Adipocyte (in vitro differentiated cells): ENCODE data around the gene TOP2A.
"Not testable (repeated sequence)": the region's sequence is repeated elsewhere in the genome, so short reads cannot be mapped to it uniquely, and the experiment has no call there.

Experiments used
- DNase-seq: peaks from one replicate; pipeline ENCODE4 v3.0.0-alpha.2; 2015; ENCODE audit warnings: low read depth
- H3K27me3 ChIP-seq: replicated peaks from 2 replicates; pipeline ENCODE4 v1.7.0; 2013; ENCODE audit warnings: mild to moderate bottlenecking, low read length, moderate library complexity; ENCODE audit not compliant: control insufficient read depth, insufficient read depth
- H3K36me3 ChIP-seq: 2 replicates; pipeline ENCODE4 v1.7.0; 2013; ENCODE audit warnings: low read length, mild to moderate bottlenecking, moderate library complexity; ENCODE audit not compliant: control insufficient read depth, insufficient read depth, severe bottlenecking
- H3K4me1 ChIP-seq: 2 replicates; pipeline ENCODE4 v1.7.0; 2013; ENCODE audit warnings: mild to moderate bottlenecking, low read length, moderate library complexity; ENCODE audit not compliant: control insufficient read depth, insufficient read depth
- H3K4me3 ChIP-seq: 2 replicates; pipeline ENCODE4 v1.7.0; 2013; ENCODE audit warnings: mild to moderate bottlenecking, low read length, moderate library complexity
- H3K9ac ChIP-seq: 2 replicates; pipeline ENCODE4 v1.7.0; 2013; ENCODE audit warnings: mild to moderate bottlenecking, low read length, moderate library complexity
- H3K9me3 ChIP-seq: 2 replicates; pipeline ENCODE4 v1.7.0; 2013; ENCODE audit warnings: mild to moderate bottlenecking, low read length, moderate library complexity; ENCODE audit not compliant: control insufficient read depth

Gene TOP2A

GRCh38 chr17:40372644-40373043, 45.1 kb downstream of the TOP2A start:
- DNase-seq, H3K9ac ChIP-seq, H3K4me3 ChIP-seq, H3K36me3 ChIP-seq, H3K27me3 ChIP-seq, H3K9me3 ChIP-seq: not testable (repeated sequence)
- H3K4me1 ChIP-seq = peaks cover 14% of the 10 kb centered on the region

- DNase-seq = no peak
- H3K4me1 ChIP-seq = peaks cover 14% of the 10 kb centered on the region
- no peak overlapping the region for H3K4me3 ChIP-seq
- no peaks in the 10 kb centered on the region for H3K27me3 ChIP-seq
- H3K9ac ChIP-seq = no peak overlapping the region
- no peaks in the 10 kb centered on the region for H3K36me3 ChIP-seq
- H3K9me3 ChIP-seq = peaks cover 8% of the 10 kb centered on the region
Measured at GRCh38 chr17:40372031-40372430, 45.7 kb downstream of the TOP2A start.

- Histone ChIP-seq H3K36me3 (no peaks in the 10 kb centered on the region), H3K9me3 (peaks cover 8% of the 10 kb centered on the region), H3K4me3 (no peak overlapping the region), H3K27me3 (no peaks in the 10 kb centered on the region), H3K9ac (no peak overlapping the region), H3K4me1 (peaks cover 14% of the 10 kb centered on the region)
- DNase-seq = no peak
Measured at GRCh38 chr17:40371261-40371929, 46.3 kb downstream of the TOP2A start.

GRCh38 chr17:40369923-40370322, 47.8 kb downstream of the TOP2A start:
- H3K27me3 ChIP-seq = no peaks in the 10 kb centered on the region
- H3K9me3 ChIP-seq = peaks cover 8% of the 10 kb centered on the region
- H3K9ac ChIP-seq = no peak overlapping the region
- no peak for DNase-seq
- no peaks in the 10 kb centered on the region for H3K36me3 ChIP-seq
- peaks cover 14% of the 10 kb centered on the region for H3K4me1 ChIP-seq
- no peak overlapping the region for H3K4me3 ChIP-seq

DNA sequence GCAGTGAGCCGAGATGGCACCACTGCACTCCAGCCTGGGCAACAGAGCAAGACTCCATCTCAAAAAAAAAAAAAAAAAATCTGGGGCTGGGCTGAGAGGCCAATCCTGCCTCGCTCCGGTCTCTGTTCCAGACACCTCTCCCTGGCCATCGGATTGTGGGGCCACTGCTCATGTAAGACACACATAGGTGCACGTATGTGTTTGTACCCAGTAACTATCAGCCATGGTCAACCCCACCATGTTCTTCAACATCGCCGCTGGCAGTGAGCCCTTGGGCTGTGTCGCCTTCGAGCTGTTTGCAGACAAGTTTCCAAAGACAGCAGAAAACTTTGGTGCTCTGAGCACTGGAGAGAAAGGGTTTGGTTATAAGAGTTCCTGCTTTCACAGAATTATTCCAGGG, 50.0 kb downstream of the TOP2A start:
- not testable (repeated sequence) for DNase-seq, H3K4me3 ChIP-seq, H3K36me3 ChIP-seq, H3K27me3 ChIP-seq, H3K9me3 ChIP-seq, H3K9ac ChIP-seq
- H3K4me1 ChIP-seq = peaks cover 14% of the 10 kb centered on the region

DNA sequence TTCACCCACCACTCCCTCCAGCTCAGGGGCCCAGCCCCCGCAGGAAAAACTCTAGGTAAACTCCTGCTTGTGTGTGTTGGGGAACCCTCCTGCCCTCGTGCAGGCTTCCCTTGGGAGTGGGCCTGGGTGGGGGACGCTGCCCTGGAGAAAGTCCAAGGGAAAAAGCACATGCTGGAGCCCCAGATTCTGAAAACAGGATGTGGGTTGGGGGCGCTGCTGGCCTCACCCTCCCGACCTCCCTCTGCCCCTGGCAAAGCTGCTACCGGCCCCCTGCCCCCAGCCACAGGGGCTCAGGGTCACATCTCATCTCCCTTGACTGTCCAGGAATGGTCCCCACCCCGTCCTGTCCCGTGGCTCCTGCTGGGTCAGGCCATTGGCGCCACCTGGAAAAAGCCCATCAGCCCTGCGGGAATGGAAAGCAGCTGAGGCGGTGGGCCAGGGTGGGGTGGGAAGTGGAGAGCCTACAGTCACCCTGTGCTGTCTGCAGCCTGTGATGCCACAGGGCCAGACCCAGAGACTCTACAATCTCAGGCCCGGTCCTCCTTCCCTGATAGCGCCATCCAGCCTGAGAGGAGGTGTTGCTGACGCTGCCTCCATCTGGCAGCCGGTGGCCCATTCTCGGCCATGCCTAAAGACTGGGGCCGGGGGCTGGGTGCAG, 50.7 kb downstream of the TOP2A start:
- no peak for DNase-seq

GRCh38 chr17:40366076-40366860, 51.4 kb downstream of the TOP2A start:
- no peak for DNase-seq
- Histone ChIP-seq H3K4me3 (no peak overlapping the region), H3K27me3 (no peaks in the 10 kb centered on the region), H3K4me1 (peaks cover 14% of the 10 kb centered on the region), H3K9me3 (no peaks in the 10 kb centered on the region), H3K9ac (no peak overlapping the region), H3K36me3 (no peaks in the 10 kb centered on the region)

More for the DNA sequence above, 50.7 kb downstream of the TOP2A start:
- Histone ChIP-seq H3K36me3 (no peaks in the 10 kb centered on the region), H3K9ac (no peak overlapping the region), H3K27me3 (no peaks in the 10 kb centered on the region), H3K9me3 (no peaks in the 10 kb centered on the region), H3K4me1 (peaks cover 14% of the 10 kb centered on the region), H3K4me3 (no peak overlapping the region)

GRCh38 chr17:40364906-40365305, 52.8 kb downstream of the TOP2A start:
- Histone ChIP-seq H3K27me3 (no peaks in the 10 kb centered on the region), H3K4me3 (peak overlapping the region; percentile 83), H3K36me3 (no peaks in the 10 kb centered on the region), H3K4me1 (peaks cover 14% of the 10 kb centered on the region), H3K9ac (peak overlapping the region; percentile 84), H3K9me3 (no peaks in the 10 kb centered on the region)
- no peak for DNase-seq

DNA sequence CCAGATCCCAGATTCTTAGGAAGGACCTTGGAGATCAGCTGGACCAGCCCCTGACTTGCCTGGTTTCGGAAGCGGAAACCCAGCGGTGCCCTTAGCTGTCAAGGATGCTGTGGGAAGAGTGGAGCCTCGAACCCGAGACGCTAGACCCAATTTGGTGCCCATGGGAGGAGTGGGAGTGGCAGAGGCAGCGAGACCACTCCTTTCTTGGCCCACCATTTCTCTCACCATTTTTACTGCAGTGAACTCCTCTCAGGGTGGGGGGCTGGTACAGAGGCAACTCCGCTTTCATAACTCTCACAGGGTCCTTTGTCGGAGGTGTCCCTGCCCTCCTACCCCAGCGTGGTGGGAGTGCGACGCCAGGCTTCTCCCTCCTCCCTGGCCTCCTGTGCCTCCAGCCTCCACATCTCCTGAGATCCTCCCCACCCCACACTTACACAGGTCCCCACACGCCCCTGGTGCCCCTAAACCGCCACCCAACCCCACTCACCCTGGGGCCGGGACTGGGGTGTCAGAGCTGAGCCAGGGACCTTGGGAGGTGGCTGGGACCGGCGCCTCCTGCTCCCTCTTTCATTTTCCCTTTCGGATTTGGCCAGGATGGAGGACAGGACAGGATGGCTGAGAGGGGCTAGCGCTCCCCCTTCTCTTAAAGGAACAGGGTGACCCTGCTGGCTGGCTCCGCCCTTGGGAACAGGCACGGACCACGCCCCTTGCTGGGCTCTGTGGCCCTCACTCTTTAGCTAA, 53.4 kb downstream of the TOP2A start, which contains the start of gene GJD3:
Gene GJD3, minus strand, starts transcription at position 617 of the 741 bp plus-strand sequence. CDS start 922 bp downstream, outside the sequence.
- no peak for DNase-seq
- Histone ChIP-seq H3K9ac (peak within 1 kb of the TSS; percentile 84), H3K36me3 (no peaks in the 10 kb centered on the region), H3K4me1 (peaks cover 14% of the 10 kb centered on the region), H3K4me3 (peak within 1 kb of the TSS; percentile 83), H3K27me3 (no peaks in the 10 kb centered on the region), H3K9me3 (no peaks in the 10 kb centered on the region)

- no peaks in the 10 kb centered on the region for H3K9me3 ChIP-seq
- peak overlapping the region; percentile 83 for H3K4me3 ChIP-seq
- H3K4me1 ChIP-seq = peaks cover 19% of the 10 kb centered on the region
- peak overlapping the region; percentile 84 for H3K9ac ChIP-seq
- H3K27me3 ChIP-seq = no peaks in the 10 kb centered on the region
- H3K36me3 ChIP-seq = no peaks in the 10 kb centered on the region
- peak; percentile 56 for DNase-seq
Measured at GRCh38 chr17:40363111-40363827, 54.4 kb downstream of the TOP2A start.
